Panc1 (cell line): Measurements from ENCODE around the gene LRRC1. TPM values are rescaled to one million over a fixed set of nuclear protein-coding genes. Genes with fewer than 3 reads are reported as not detected.

Experiments used
- ATAC-seq: fragments of 200-7000 bp; cut with Tn5 transposase; 2 replicates; pipeline ENCODE4 v1.9.1; 2020; ENCODE audit warnings: mild to moderate bottlenecking, moderate library complexity
- BruUV-seq: library from RNA; stranded (reverse); fragments of 400-500 nt; replicated peaks from 2 replicates; lab custom pipeline; 2021; lab: Mats Ljungman, UMichigan
- CTCF ChIA-PET: fragments of 300-600 bp; sonication (Branson Sonifier 250); formaldehyde crosslinking; loops from one replicate; lab custom pipeline; 2022; ENCODE audit warnings: antibody characterized with exemption; lab: Charles Lee
- POLR2A ChIA-PET: fragments of 300-600 bp; sonication (Branson Sonifier 250); formaldehyde crosslinking; loops from one replicate; lab custom pipeline; 2022; ENCODE audit warnings: antibody characterized with exemption; lab: Charles Lee
- DNase-seq: peaks from one replicate; pipeline ENCODE4 v3.0.0-alpha.2; 2010; ENCODE audit warnings: low read depth, low spot score
- H3K27ac ChIP-seq: 2 replicates; pipeline ENCODE4 v1.5.1; 2011; ENCODE audit warnings: mild to moderate bottlenecking, low read length, inconsistent platforms
- H3K27me3 ChIP-seq: fragments of 200-500 bp; sonication (Bioruptor generic); 2 replicates; pipeline ENCODE4 v1.6.0; 2014; ENCODE audit warnings: low read length, inconsistent platforms; ENCODE audit not compliant: control insufficient read depth, insufficient read depth
- H3K36me3 ChIP-seq: fragments of 200-500 bp; sonication (Bioruptor generic); 2 replicates; pipeline ENCODE4 v1.5.1; 2014; ENCODE audit warnings: inconsistent platforms, mild to moderate bottlenecking, low read length, moderate library complexity; ENCODE audit not compliant: control insufficient read depth, insufficient read depth
- H3K4me1 ChIP-seq: 2 replicates; pipeline ENCODE4 v1.5.1; 2011; ENCODE audit warnings: inconsistent platforms, mild to moderate bottlenecking, low read length, moderate library complexity; ENCODE audit not compliant: control insufficient read depth, insufficient read depth
- H3K4me3 ChIP-seq, 2 experiments: 2 replicates each; pipeline ENCODE4 v1.5.1; 2011 to 2012; ENCODE audit warnings: low read depth in 2 of 2, low read length in 2 of 2, mild to moderate bottlenecking in 2 of 2, inconsistent platforms in 1 of 2, moderate library complexity in 1 of 2
- H3K9me3 ChIP-seq: fragments of 200-500 bp; sonication (Bioruptor generic); 2 replicates; pipeline ENCODE4 v1.5.1; 2014; ENCODE audit warnings: low read depth, mild to moderate bottlenecking, inconsistent platforms, low read length, moderate library complexity; ENCODE audit not compliant: control insufficient read depth, insufficient read depth
- CTCF ChIP-seq: fragments of 450-650 bp; IDR thresholded peaks from 2 replicates; pipeline ENCODE4 v1.5.1; 2017; ENCODE audit warnings: mild to moderate bottlenecking
- POLR2AphosphoS5 ChIP-seq: IDR thresholded peaks from 2 replicates; pipeline ENCODE4 v1.6.1; 2012; ENCODE audit warnings: mild to moderate bottlenecking, low read depth, low read length, moderate library complexity
- SIN3A ChIP-seq: IDR thresholded peaks from 2 replicates; pipeline ENCODE4 v1.6.1; 2012; ENCODE audit warnings: low read depth, mild to moderate bottlenecking, low read length, moderate library complexity, borderline replicate concordance; ENCODE audit not compliant: insufficient read depth
- TCF7L2 ChIP-seq: IDR thresholded peaks from 2 replicates; pipeline ENCODE4 v1.6.1; 2011; ENCODE audit warnings: mild to moderate bottlenecking, low read depth, low read length, inconsistent platforms
- in situ Hi-C: cut with HindIII; loops from 2 replicates; pipeline ENCODE4 v1.10.0; 2016; ENCODE audit warnings: low sequenced_read_pairs, low pct_unique_long_range_greater_than_20kb
- intact Hi-C: fragments of 100-400 bp; cut with micrococcal nuclease; formaldehyde crosslinking; loops from one replicate; pipeline ENCODE4 v1.10.0; 2022; ENCODE audit not compliant: unreplicated experiment
- total RNA-seq: library from RNA; stranded (reverse); gene quantifications from one replicate; pipeline ENCODE4 v1.2.1, GENCODE V29; 2021; ENCODE audit not compliant: unreplicated experiment
- TF ChIP-seq, protein P1 (sequence below), 2 experiments: IDR thresholded peaks; 2 replicates each; pipeline ENCODE4 v1.6.1; 2011 to 2012; ENCODE audit warnings: low read depth in 2 of 2, control low read depth in 1 of 2, low read length in 1 of 2, mild to moderate bottlenecking in 1 of 2, moderate library complexity in 1 of 2; ENCODE audit not compliant: insufficient read depth in 1 of 2

Gene LRRC1
- total RNA-seq, 1 experiment from 2014 or later: 13.8 TPM

GRCh38 chr6:53803081-53803860 lies 8.5 kb downstream of the LRRC1 start:
- no peak for ATAC-seq
- no peaks in the 10 kb centered on the region for H3K36me3 ChIP-seq
- DNase-seq: no peak
- no peaks in the 10 kb centered on the region for H3K4me1 ChIP-seq
- no peaks in the 10 kb centered on the region for H3K9me3 ChIP-seq
- BruUV-seq: no TSS peak
- intact Hi-C loops (no loop called here), in situ Hi-C loops (no loop called here)
- no peaks in the 10 kb centered on the region for H3K27me3 ChIP-seq
- ChIA-PET CTCF (no interaction called here), POLR2A (no interaction called here)
- TF ChIP-seq CTCF: no peak
- no peak for TF ChIP-seq SIN3A
- TF ChIP-seq, protein P1, sequence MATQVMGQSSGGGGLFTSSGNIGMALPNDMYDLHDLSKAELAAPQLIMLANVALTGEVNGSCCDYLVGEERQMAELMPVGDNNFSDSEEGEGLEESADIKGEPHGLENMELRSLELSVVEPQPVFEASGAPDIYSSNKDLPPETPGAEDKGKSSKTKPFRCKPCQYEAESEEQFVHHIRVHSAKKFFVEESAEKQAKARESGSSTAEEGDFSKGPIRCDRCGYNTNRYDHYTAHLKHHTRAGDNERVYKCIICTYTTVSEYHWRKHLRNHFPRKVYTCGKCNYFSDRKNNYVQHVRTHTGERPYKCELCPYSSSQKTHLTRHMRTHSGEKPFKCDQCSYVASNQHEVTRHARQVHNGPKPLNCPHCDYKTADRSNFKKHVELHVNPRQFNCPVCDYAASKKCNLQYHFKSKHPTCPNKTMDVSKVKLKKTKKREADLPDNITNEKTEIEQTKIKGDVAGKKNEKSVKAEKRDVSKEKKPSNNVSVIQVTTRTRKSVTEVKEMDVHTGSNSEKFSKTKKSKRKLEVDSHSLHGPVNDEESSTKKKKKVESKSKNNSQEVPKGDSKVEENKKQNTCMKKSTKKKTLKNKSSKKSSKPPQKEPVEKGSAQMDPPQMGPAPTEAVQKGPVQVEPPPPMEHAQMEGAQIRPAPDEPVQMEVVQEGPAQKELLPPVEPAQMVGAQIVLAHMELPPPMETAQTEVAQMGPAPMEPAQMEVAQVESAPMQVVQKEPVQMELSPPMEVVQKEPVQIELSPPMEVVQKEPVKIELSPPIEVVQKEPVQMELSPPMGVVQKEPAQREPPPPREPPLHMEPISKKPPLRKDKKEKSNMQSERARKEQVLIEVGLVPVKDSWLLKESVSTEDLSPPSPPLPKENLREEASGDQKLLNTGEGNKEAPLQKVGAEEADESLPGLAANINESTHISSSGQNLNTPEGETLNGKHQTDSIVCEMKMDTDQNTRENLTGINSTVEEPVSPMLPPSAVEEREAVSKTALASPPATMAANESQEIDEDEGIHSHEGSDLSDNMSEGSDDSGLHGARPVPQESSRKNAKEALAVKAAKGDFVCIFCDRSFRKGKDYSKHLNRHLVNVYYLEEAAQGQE (IDR thresholded peaks at IDR 0.05; ENCODE audit: insufficient read depth in 1 of 2, low read depth in 2 of 2, low read length in 1 of 2): no peak
- TF ChIP-seq TCF7L2: no peak
- no peak for TF ChIP-seq POLR2AphosphoS5
- H3K4me3 ChIP-seq: no peak overlapping the region
- no peak overlapping the region for H3K27ac ChIP-seq

DNA sequence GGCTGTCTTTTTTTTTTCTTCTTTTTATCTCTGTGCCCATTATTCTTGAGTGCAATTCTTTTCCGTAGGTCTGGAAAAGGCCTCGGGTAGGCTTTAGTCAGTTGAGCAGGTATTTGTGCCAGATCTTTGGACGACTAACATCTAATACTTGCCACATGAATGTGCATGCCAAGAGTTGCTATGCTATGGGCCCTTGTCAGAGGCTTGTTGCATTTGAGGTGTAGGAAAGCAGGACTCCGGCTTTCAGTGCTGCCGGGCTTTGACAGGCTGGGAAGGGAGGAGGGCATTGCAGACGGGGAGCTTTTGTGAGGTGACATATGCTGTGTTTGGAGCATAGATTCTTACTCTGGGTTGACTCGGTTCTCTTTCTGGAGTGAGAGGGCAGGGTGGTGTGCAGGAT lies 10.2 kb downstream of the LRRC1 start:
- no peaks in the 10 kb centered on the region for H3K27me3 ChIP-seq
- CTCF ChIA-PET: no interaction called here
- in situ Hi-C loops (no loop called here), intact Hi-C loops (no loop called here)
- H3K4me3 ChIP-seq: no peak overlapping the region
- no peak for ATAC-seq
- no peaks in the 10 kb centered on the region for H3K9me3 ChIP-seq
- no peak for DNase-seq
- H3K4me1 ChIP-seq: no peaks in the 10 kb centered on the region
- H3K27ac ChIP-seq: no peak overlapping the region
- no peaks in the 10 kb centered on the region for H3K36me3 ChIP-seq
- POLR2A ChIA-PET: no interaction called here
- TF ChIP-seq, protein P1 (IDR thresholded peaks at IDR 0.05; ENCODE audit: insufficient read depth in 1 of 2, low read depth in 2 of 2, low read length in 1 of 2): no peak
- TF ChIP-seq CTCF (no peak), POLR2AphosphoS5 (no peak), SIN3A (no peak), TCF7L2 (no peak)
- no TSS peak for BruUV-seq
